VCaP (cell line): ENCODE results near the gene IQGAP3.

Experiments used
- H3K27ac ChIP-seq: fragments of 450-650 bp; 2 replicates; pipeline ENCODE4 v1.5.1; 2017
- CTCF ChIP-seq: fragments of 450-650 bp; conservative IDR thresholded peaks from 2 replicates; pipeline ENCODE4 v1.5.1; 2017; ENCODE audit warnings: mild to moderate bottlenecking, moderate library complexity

Gene IQGAP3

GRCh38 chr1:156598731-156599432, 26.5 kb upstream of the IQGAP3 start:
- TF ChIP-seq CTCF = no peak
- no peak overlapping the region for H3K27ac ChIP-seq

- H3K27ac ChIP-seq = no peak overlapping the region
- TF ChIP-seq CTCF = no peak
Observed at GRCh38 chr1:156598125-156598524, 25.8 kb upstream of the IQGAP3 start.

GRCh38 chr1:156596426-156596825, 24.1 kb upstream of the IQGAP3 start:
- no peak for TF ChIP-seq CTCF
- no peak overlapping the region for H3K27ac ChIP-seq

GRCh38 chr1:156595016-156595415, 22.7 kb upstream of the IQGAP3 start:
- H3K27ac ChIP-seq = no peak overlapping the region
- TF ChIP-seq CTCF = no peak

- TF ChIP-seq CTCF = no peak
- H3K27ac ChIP-seq = no peak overlapping the region
Observed at GRCh38 chr1:156594190-156594589, 21.8 kb upstream of the IQGAP3 start.

GRCh38 chr1:156593661-156593989, 21.3 kb upstream of the IQGAP3 start:
- no peak for TF ChIP-seq CTCF
- H3K27ac ChIP-seq = no peak overlapping the region

GRCh38 chr1:156592910-156593660, 20.7 kb upstream of the IQGAP3 start:
- peak overlapping the region; percentile 84; the same call in 1 of the 2 replicates for H3K27ac ChIP-seq
- TF ChIP-seq CTCF = no peak
